HG03432 (cell line): ENCODE measurements around the gene MACC1.
A peak's percentile ranks its signal among the peaks of the same experiment; 100 is the strongest.
"Not testable (repeated sequence)": the region's sequence is repeated elsewhere in the genome, so short reads cannot be mapped to it uniquely, and the experiment has no call there.

Experiments
- ATAC-seq: cut with Tn5 transposase; IDR thresholded peaks from one replicate; pipeline ENCODE4 v1.9.1; 2021; ENCODE audit warnings: mild to moderate bottlenecking, moderate library complexity; ENCODE audit not compliant: unreplicated experiment

Gene MACC1

GRCh38 chr7:20208651-20209307, 8.4 kb downstream of the MACC1 start:
- no peak for ATAC-seq

- ATAC-seq: not testable (repeated sequence)
Measured at GRCh38 chr7:20207811-20208210, 9.4 kb downstream of the MACC1 start.

GRCh38 chr7:20206104-20206896, 10.9 kb downstream of the MACC1 start:
- no peak for ATAC-seq

GRCh38 chr7:20203316-20203715, 13.9 kb downstream of the MACC1 start:
- no peak for ATAC-seq

- peak; percentile 37 for ATAC-seq
Measured at GRCh38 chr7:20201380-20201779, 15.8 kb downstream of the MACC1 start.

GRCh38 chr7:20200971-20201370, 16.2 kb downstream of the MACC1 start:
- no peak for ATAC-seq

- peak; percentile 26 for ATAC-seq
Measured at GRCh38 chr7:20200361-20200760, 16.8 kb downstream of the MACC1 start.

- ATAC-seq: peak; percentile 95
Measured at GRCh38 chr7:20199015-20199737, 18.0 kb downstream of the MACC1 start.

- no peak for ATAC-seq
Measured at GRCh38 chr7:20198260-20198659, 18.9 kb downstream of the MACC1 start.

GRCh38 chr7:20197837-20198236, 19.3 kb downstream of the MACC1 start:
- no peak for ATAC-seq

- ATAC-seq: no peak
Measured at GRCh38 chr7:20197125-20197748, 19.9 kb downstream of the MACC1 start.

- no peak for ATAC-seq
Measured at GRCh38 chr7:20194343-20194995, 22.7 kb downstream of the MACC1 start.

GRCh38 chr7:20193873-20194272, 23.3 kb downstream of the MACC1 start:
- ATAC-seq: peak; percentile 4

GRCh38 chr7:20193242-20193777, 23.9 kb downstream of the MACC1 start:
- ATAC-seq: peak; percentile 83

GRCh38 chr7:20191391-20191869, 25.8 kb downstream of the MACC1 start:
- ATAC-seq: no peak

- ATAC-seq: peak; percentile 34
Measured at GRCh38 chr7:20190560-20191390, 26.4 kb downstream of the MACC1 start.

GRCh38 chr7:20189852-20190251, 27.3 kb downstream of the MACC1 start:
- ATAC-seq: no peak

GRCh38 chr7:20188567-20188966, 28.6 kb downstream of the MACC1 start:
- ATAC-seq: no peak

- not testable (repeated sequence) for ATAC-seq
Measured at GRCh38 chr7:20187850-20188249, 29.3 kb downstream of the MACC1 start.
